Stimulated activated CD8-positive, alpha-beta memory T cell treated with anti-CD3 and anti-CD28 coated beads, Interleukin-4, amount 100 ng/mL, for 24 hours (primary cell): ENCODE measurements around the gene ELF1.
A peak's percentile ranks its signal among the peaks of the same experiment; 100 is the strongest.
"Not testable (repeated sequence)": the region's sequence is repeated elsewhere in the genome, so short reads cannot be mapped to it uniquely, and the experiment has no call there.

Experiments used
- DNase-seq: peaks from one replicate; pipeline ENCODE4 v3.0.0-alpha.2; 2020; ENCODE audit warnings: low read depth

Gene ELF1

DNA sequence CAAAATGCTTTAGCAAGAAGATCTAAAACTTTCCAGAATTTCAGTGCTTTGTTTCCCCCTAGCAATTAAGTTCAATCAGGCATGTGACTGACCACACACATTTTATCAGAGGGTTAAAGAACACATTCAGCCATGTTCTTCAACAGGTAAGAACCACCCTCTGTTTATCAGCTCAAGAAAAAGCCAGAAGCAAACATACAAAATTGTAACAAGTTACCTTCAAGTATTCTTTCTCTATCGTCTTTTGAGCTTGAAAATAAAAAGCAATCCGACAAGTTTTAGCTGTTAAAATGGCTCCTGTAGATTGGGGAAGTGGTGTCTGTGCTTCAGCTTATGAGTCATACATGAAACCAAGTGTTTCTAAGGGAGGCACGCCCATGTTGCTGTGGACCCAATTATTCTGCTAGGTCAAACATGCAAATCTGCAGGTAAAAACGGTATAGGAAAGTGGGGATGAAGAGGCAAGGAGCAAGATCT, at the start of gene ELF1:
Gene ELF1, minus strand, starts transcription at position 306 of the 477 bp plus-strand sequence. CDS start 37,262 bp downstream, outside the sequence.
- DNase-seq: peak; percentile 15

DNA sequence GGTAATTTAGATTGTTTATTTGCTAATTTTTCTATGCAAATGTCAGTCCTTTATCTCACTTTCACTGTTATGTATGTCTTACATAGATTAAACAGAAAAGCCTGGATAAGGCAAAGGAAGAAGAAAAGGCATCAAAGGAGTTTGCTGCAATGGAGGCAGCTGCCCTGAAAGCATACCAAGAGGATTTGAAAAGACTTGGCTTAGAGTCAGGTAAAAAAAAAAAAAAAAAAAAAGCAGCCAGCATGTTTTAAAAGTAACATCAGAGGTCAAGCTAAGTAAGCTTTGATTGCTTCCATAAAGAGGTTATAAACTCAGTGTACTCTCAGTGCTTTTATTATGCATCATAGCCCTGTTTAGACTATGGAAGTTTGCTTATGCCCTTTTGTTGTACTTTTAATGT, 46.0 kb upstream of the ELF1 start:
- no peak for DNase-seq

DNA sequence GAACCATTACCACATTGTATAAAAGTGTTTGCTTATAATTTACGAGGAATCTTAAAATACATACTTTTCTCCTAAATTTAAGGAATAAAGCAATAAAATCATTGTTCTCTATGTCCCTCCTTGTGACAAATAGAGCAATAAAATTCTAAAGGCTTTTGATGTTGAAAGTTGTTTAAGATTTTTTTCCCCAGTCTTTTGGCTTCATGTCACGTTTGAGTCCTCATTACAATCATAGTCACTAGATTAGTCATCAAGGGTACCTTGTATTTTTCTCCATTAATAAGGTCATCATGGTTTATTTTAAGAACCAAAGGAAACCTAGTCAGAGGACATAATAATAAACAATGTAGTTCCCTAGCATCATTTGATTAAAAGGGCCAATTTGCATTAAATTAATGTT, 45.4 kb upstream of the ELF1 start:
- DNase-seq: no peak

DNA sequence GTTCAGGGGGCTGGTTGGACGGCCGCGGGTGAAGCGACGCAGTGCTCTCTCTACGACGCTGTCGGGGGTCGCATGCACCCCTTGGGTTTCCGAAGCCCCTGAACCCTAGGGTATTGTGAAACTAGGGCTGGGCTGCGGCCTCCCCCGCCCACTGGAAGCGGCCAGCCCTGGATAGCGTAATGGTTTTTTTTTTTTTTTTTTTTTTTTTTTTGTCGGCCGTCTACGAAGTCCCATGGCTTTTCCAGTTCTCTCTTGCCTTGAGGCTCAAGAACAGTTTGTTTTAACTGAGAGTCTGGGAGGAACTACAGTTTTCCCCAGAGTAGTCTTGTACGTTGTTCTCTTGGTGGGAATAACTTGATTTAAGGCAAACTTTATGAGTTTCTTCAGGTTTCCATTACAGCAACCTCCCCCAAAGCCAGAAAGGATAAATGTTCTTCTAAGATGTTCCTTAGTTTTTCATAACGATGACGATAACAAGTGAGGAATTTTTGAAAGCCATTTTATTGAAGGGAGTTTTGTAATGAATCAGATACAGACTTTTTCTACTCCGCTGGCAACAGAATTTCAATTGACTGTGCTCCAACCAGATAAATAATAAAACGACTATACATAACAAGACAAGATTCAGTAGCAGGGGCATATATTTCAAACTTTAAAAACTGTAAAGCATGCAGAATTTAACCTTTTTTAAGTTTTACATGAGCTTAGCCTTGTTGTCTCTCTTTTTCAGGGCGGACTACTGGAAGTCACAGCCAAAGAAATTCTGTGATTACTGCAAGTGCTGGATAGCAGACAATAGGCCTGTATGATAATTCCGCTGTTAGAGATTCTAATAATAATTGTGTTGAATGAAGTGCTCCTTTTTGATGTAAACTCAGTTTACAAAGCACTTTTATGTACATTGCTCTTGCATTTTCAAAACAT, 43.1 kb upstream of the ELF1 start:
- DNase-seq: no peak

DNA sequence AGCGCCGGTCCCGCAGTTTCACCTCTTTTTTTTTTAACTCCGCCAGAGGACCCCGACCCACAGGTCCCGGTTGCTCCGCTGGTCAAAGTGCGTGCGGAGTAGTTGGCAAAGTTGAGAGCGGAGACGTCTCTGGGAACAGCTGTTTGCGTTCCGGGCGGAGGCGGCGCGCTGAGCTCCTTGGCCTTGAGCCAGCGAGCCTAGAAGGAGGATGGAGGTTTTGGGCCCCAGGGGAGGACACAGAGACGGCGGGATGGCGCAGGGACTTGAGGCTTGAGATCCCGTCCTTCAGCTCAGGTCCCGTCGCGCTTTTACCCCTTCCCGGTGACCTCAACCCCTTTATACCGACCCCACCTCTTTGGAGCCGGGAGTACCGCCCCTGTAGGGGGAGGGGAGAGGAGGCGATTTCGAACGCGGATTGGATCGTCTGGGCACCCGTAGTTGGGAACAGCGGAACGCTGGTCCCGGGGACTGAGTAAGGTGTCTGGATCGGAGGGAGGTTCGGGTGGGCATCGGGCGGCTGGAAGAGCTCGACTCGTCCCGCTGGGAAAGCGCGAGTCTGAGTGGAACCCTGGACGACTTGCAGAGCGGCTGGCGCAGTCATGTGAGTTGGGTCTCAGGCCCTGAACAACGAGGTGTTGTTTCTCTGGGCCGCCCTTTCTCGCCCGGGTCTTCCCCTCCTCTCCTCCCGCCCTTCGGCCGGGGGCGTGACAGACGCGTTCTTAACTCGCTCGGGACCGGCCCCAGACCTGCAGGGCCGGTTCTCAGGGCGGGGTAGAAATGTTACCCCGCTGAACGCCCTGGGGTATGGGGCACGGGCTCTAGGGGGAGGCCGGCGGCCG, 42.2 kb upstream of the ELF1 start, which contains the start of gene WBP4:
Gene WBP4, plus strand, starts transcription at position 435 of the 839 bp plus-strand sequence. Its CDS starts 165 bp downstream, at position 600.
- DNase-seq: peak; percentile 79

DNA sequence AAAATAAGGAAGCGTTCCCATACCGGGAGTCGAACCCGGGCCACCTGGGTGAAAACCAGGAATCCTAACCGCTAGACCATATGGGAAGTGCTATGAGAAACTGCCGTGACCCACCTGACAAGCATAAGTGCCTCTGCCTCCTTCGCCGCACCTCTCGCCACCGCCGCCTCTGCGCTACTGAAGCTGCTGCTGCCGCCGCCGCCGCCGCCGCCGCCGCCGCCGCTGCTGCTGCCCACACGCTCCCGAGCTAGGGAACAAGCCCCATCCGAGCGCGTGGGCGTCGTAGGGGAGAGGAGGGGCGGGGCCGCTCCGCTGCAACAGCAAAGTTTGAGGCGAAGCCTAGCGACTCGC, 41.6 kb upstream of the ELF1 start:
- peak; percentile 81 for DNase-seq

DNA sequence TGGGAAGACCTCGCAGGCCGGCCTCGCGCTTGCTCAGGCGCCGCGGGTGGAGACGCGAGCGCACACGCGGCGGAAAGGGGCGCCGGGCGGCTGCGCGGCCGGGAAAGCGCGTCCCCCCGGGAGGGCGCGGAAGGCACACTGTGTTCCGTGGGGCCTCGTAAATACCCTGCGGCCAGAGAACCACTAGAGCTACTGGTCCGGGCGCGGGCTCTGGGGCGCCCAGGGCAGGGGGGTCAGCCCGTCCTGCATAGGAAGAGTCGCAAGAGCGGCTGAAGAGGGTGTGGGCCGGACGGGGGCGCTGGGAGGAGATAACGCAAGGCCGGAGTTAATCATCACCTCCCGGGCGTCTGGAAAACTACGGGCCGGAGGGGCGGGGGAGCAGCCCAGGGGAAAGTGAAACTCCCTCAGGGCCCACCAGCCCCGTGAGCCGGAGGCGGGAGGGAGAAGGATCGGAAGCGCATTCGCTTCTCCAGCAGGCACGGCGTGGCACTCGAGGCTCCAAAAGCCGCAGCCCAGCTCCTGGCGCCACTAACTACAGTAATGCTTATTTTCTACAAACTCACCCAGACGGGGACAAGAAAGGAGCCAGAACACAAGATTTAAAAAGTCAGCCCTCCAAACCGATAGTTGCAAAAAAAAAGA, 41.1 kb upstream of the ELF1 start:
- DNase-seq: peak; percentile 71

DNA sequence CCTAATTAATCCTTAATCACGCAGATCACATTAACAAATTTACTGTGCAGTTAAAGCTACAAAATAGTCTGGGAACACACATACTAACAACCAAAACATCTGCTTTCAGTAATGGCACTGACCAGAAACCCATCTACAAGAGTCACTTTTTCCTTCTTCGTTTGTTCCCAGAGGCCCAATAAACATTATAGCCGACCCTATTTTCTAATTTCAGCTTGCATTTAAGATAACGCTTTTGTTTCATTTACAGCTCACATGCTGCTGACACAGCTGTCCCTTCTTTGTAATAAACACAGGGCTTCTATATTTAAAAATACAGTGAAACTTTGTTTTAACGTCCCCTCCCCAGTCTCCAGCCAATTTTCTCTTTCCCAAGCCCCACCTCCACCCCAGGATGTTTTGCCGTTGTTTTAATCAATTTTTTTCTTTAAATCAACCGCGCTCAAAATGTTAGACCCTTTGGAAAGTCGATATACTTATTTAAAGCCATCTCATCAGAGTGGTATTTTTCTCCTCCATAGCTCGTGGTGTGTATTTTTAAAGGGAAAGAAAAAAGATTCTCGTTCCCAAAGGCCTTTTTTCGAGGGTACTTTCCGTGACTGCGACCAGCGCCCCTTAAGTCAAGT, 40.5 kb upstream of the ELF1 start:
- no peak for DNase-seq

DNA sequence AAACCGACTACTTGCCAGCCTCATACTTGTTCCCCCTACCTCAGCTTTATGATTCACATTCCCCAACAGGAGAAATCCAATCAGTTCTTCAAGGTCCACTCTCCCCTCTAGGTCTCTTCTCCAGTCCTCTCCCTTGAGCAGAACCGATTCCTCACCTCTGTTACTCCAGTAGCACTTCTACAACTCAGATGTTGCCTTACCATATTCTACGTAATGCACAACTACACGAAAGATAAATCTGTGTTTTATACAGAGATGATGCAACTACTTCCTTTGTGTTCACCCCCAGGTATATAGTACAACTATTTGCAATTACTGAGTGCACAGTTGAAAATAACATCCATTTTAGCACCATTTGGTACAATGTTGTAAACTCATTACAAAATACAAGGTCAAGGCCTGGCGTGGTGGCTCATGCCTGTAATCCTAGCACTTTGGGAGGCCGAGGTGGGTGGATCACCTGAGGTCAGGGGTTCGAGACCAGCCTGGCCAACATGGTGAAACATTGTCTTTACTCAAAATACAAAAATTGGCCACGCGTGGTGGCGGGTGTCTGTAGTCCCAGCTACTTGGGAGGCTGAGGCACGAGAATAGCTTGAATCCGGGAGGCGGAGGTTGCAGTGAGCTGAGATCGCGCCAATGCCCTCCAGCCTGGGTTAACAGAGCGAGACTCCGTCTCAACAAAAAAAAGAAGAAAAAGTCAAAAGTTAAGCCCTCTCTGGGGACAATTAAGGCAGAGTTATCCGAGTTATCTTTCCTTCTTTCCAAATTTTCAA, 39.4 kb upstream of the ELF1 start:
- DNase-seq: no peak

DNA sequence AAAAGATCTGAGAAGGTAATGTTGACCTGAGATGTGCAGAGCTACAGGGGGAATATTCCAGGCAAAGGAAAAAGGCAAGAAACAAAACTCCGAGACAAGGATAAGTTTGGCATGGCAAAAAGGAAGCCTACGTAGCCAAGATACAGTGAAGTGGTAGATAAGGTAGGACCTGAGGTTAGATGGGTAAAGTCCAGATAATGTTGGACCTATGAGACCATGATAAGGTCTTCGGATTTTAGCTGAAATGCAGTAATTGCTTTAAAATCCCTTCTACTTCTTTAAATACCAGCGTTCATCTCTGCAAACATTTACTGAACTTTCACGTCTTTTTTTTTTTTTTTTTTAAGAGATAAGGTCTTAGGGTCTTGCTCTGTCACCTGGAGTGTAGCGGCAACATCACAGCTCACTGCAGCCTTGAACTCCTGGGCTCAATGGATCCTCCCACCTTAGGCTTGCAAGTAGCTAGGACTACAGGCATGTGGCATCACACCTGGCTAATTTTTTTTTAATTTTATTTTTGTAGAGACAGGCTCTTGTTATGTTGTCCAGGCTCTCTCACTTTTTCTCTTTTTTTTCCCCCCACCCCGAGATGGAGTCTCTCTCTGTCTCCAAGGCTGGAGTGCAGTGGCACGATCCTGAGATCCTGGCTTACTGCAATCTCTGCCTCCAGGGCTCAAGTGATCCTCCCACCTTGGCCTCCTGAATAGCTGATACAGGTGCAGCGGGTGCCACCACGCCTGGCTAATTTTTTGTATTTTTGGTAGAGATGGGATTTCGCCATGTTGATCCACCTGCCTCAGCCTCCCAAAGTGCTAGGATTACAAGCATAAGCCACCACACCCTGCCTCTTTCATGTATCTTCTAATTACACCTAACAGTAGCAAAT, 38.0 kb upstream of the ELF1 start:
- DNase-seq: no peak

DNA sequence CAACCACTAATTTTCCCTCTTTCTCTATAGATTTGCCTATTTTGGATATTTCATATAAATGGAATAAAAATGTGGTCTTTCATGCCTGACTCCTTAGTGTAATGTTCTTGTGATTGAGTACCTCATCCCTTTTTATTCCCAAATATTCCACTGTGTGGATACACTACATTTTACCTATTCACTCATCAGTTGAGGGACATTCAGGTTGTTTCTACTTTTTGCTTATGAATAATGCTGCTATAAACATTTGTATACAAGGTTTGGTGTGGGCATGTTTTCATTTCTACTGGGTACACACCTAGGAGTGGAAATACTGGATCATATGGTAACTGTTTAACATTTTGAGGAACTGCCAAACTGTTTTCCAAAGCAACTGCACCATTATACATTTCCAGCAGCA, 37.1 kb upstream of the ELF1 start:
- DNase-seq: no peak

DNA sequence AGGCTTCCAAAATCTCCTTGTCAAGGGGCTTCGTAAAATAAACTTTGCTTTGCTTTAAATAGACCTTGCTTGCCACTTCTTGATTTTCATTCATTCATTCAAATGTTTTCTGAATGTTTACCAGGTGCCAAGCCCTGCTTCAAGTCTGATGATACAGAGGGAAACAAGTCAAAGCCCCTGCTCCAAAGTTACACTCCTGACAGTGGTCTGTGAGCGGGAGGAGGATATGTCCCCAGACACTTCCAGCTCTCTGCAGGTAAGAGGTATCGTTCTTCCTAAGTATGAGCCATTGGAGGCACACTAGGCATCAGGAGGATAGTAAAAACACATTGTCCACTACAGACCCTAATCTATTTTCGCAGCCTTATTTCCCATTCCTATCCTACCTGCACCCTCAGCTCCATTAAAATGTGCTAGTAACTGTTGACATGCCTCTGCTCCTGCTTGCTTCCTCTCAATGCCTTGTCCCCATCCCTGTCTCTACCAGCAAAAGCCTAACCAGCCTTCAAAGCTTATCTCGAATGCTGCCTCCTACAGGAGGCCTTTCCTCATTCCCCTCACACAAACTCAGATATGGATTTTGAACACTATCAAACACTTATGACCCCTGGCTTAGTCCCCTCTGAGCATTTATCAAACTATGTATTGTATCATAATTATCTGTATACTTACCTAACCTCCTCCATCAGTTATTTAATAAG, 36.0 kb upstream of the ELF1 start:
- DNase-seq: no peak

DNA sequence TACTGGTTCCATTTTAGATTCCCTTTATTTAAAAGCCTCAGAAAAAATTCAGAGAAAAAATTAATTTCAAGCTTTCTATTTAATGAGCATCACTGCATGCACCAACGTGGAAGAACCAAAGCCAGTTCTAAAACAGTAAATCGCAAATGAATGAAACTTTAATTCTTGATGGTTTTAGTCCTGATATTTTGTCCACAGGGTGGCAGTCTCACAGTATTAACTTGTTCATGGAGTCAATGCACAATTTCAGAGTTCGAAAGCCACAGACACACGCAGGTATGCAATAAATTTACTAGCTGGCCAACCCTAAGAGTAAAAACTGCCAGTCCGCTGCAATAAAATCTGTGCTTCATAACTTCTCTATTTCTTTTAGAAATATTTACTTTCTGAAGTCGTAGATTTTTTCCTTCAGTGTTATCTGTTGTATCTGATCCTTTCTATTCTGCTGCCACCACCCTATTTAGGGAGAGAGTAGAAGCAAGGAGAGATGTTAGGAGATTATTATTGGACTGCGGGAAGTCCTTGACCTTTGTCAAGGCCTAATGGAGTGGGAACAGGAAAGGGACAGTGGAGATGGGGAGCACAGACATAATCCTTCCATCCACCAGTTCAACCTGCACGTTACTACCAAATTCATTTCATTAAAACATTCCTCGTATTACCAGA, 35.2 kb upstream of the ELF1 start:
- DNase-seq: no peak

DNA sequence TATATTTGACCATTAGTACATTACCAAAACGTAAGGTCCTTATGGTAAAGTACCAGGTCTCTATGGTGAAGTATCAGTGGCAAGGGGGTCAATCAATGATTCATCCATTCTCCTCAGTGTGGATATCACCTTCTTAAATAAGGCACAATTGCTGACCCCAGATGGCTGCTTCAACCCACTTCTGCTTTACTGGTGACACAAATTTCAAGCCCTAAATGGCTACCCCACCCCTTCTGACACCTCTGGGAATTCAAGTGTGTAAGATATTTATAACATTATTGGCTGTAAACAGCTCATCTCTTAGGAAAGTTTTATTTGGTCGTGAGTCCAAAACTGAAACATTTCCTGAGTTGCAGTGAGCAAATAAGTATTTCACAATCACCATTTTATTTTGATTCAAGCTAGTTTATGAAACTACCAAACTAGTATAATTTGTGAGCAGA, 34.3 kb upstream of the ELF1 start:
- no peak for DNase-seq

DNA sequence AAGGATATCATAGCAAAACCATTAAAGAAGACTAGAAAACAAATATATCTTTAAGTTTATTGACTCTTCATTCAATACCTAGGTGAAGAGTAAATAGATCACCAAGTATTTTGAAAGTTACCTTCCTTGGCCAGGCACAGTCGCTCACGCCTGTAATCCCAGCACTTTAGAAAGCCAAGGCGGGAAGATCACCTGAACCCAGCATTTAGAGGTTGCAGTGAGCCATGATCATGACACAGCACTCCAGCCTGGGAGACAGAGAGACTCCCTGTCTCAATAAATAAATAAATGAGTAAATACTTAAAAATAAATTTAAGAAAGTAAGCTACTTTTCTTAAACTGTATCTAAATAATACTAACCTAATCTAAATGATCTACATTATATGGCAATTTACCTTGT, 33.3 kb upstream of the ELF1 start:
- no peak for DNase-seq

DNA sequence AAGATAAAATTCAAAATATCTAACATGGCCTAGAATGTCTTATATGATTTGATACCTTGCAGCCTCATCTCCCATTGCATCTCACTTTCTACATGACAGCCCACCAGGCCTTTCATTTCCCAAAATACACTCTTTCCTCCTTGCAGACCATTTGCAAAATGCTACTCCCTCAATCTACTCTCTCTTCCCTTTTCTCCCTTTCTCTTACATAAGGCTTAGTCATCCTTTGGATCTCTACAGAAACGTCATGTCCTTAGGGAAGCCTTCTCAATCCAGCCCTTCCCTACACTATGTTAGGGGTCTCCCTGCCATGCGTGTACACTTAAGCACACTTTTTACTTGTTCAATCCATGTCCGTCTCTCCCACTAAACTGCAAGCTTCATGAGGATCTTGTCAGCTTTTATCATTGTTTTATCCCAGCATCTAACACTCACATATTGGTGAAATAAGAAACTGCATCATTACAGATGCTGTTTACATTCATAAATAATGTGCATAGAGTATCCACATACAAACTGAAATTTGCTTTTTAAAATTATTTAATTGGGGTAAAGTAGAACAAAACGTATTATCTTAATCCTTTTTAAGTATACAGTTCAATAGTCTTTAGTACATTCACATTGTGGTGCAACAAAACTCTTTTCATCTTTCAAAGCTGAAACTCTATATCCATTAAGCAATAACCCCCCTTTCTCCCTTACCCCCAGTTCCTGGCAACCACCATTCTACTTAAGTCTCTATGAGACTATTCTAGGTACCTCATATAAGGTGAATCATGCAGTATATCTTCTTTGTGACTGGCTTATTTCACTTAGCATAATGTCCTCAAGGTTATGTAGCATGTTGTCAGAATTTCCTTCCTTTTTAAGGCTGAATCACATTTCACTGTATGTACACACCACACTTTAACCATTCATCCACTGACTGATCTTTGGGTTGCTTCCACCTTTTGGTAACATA, 30.6 kb upstream of the ELF1 start:
- no peak for DNase-seq

DNA sequence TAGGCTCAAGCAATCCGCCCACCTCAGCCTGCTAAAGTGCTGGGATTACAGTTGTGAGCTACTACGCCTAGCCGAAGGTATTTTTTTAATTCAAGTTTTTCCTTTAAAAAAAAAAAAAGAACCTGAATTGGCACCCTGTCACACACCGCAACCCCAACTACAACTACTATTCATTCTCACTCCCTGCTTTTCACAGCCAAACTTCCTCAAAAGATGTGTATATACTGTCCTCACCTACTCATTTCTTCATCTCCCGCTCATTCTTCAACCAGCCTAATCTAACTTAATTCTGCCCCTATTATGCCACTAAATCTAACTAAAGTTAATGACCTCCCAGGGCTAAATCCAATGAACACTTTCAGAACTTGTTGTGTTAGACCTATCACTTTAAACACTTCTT, 29.5 kb upstream of the ELF1 start:
- no peak for DNase-seq

DNA sequence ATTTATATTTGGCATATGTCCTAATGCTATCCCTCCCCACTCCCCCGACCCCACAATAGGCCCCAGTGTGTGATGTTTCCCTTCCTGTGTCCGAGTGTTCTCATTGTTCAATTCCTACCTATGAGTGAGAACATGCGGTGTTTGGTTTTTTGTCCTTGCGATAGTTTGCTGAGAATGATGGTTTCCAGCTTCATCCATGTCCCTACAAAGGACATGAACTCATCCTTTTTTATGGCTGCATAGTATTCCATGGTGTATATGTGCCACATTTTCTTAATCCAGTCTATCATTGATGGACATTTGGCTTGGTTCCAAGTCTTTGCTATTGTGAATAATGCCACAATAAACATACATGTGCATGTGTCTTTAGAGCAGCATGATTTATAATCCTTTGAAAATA, 23.3 kb upstream of the ELF1 start:
- DNase-seq: not testable (repeated sequence)
